H1 (cell line): Measurements from ENCODE around the gene ARHGAP21. TPM values are rescaled to one million over a fixed set of nuclear protein-coding genes. Genes with fewer than 3 reads are reported as not detected.

Experiments
- BACH1 ChIP-seq: IDR thresholded peaks from 2 replicates; pipeline ENCODE4 v1.6.1; 2012; ENCODE audit warnings: low read length, improper control_type of control experiment
- RBBP5 ChIP-seq: IDR thresholded peaks from 2 replicates; pipeline ENCODE4 v1.7.1; 2012; ENCODE audit warnings: low read depth, mild to moderate bottlenecking, inconsistent platforms, low read length, moderate library complexity, borderline replicate concordance
- RNF2 ChIP-seq: fragments of 200-900, 300-1000 bp; sonication (generic); IDR thresholded peaks from 2 replicates; pipeline ENCODE4 v1.7.1; 2016; ENCODE audit warnings: borderline replicate concordance, low read depth, mild to moderate bottlenecking, antibody characterized with exemption, low read length; ENCODE audit not compliant: poor library complexity, severe bottlenecking; ENCODE audit errors: missing control alignments
- TAF1 ChIP-seq: IDR thresholded peaks from 2 replicates; pipeline ENCODE4 v1.6.1; 2011; ENCODE audit warnings: mild to moderate bottlenecking, low read depth, low read length
- polyA plus RNA-seq, 7 experiments: library from polyadenylated mRNA; depleted of rRNA in 3 of 7; stranded (reverse) in 5 of 7; unstranded in 2 of 7; fragments of >200 nt in 5 of 7; fragments of 200-250 nt in 2 of 7; gene quantifications; 1 replicate in 5 of 7; 2 replicates in 1 of 7; 4 replicates in 1 of 7; pipeline versions ENCODE4 v1.2.1 to v1.2.3, GENCODE V29; 2011 to 2013; ENCODE audit warnings: missing spikeins in 2 of 7, mixed read lengths in 2 of 7
- total RNA-seq: library from RNA; stranded (reverse); fragmentation: NEBNext Ultra II Directional; extraction: Animal tissue kit (Norgen Biotek cat#: 25700); gene quantifications from 2 replicates; pipeline ENCODE4 v1.2.1, GENCODE V29; 2021
- TF ChIP-seq, protein P1 (sequence below): IDR thresholded peaks from 2 replicates; pipeline ENCODE4 v1.6.1; 2012; ENCODE audit warnings: inconsistent platforms
- TF ChIP-seq, protein P2 (sequence below): fragments of 300-600 bp; sonication (generic); IDR thresholded peaks from 2 replicates; pipeline ENCODE4 v1.7.1; 2012; ENCODE audit warnings: low read length, moderate library complexity, mild to moderate bottlenecking, inconsistent platforms; ENCODE audit not compliant: insufficient replicate concordance
- TF ChIP-seq, protein P3 (sequence below): IDR thresholded peaks from 2 replicates; pipeline ENCODE4 v1.6.1; 2012; ENCODE audit warnings: low read length, inconsistent platforms

The ARHGAP21 gene
- total and polyA plus RNA-seq, 2 of the 8 experiments (the other 6 are each of a cell fraction or from before 2014, with no cell fraction given) = 14.4 to 35.3 TPM

DNA sequence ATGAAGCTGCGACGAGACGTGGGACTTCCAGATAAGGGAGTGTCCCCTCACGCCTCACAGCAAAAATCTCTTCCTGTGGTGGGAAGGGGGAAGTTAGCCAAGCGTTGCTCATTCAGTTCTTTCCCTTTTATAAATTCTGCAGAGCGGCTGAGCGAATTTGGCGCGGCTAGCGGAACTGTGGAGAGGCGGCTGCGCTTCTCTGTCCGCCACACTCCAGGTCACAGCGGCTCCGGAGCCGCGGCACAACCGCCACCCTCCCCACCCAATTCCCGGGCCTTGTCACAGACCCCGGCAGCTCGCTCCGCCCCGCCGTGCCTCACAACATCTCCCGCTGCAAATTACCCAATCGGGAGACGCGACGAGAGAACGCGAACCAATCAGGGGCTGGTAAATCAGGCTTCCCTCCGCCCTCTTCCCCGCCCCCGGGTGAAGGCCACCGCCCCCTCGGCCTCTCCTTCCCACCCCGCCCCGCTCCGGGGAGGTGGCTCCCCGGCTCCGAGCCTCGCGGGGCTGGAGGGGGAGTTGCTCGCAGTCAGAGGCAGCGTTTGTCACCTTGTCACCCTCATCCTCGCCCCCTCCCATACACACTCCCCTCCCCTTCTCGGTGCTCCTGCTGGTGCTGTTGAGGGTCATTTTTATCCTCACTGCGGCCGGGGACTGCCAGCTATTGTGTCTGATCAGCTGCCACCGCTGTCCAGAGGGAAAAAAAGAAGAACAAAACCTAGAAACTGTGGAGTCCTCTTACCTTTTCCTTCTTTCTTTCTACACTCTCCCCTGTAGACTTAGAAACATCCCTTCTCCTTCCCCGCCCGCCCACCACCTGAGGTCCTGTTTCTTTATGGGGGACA, 918 bp upstream of the ARHGAP21 start (continued):
- no peak for TF ChIP-seq RNF2
- TF ChIP-seq, protein P1, sequence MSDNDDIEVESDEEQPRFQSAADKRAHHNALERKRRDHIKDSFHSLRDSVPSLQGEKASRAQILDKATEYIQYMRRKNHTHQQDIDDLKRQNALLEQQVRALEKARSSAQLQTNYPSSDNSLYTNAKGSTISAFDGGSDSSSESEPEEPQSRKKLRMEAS = no peak
- TF ChIP-seq, protein P2, sequence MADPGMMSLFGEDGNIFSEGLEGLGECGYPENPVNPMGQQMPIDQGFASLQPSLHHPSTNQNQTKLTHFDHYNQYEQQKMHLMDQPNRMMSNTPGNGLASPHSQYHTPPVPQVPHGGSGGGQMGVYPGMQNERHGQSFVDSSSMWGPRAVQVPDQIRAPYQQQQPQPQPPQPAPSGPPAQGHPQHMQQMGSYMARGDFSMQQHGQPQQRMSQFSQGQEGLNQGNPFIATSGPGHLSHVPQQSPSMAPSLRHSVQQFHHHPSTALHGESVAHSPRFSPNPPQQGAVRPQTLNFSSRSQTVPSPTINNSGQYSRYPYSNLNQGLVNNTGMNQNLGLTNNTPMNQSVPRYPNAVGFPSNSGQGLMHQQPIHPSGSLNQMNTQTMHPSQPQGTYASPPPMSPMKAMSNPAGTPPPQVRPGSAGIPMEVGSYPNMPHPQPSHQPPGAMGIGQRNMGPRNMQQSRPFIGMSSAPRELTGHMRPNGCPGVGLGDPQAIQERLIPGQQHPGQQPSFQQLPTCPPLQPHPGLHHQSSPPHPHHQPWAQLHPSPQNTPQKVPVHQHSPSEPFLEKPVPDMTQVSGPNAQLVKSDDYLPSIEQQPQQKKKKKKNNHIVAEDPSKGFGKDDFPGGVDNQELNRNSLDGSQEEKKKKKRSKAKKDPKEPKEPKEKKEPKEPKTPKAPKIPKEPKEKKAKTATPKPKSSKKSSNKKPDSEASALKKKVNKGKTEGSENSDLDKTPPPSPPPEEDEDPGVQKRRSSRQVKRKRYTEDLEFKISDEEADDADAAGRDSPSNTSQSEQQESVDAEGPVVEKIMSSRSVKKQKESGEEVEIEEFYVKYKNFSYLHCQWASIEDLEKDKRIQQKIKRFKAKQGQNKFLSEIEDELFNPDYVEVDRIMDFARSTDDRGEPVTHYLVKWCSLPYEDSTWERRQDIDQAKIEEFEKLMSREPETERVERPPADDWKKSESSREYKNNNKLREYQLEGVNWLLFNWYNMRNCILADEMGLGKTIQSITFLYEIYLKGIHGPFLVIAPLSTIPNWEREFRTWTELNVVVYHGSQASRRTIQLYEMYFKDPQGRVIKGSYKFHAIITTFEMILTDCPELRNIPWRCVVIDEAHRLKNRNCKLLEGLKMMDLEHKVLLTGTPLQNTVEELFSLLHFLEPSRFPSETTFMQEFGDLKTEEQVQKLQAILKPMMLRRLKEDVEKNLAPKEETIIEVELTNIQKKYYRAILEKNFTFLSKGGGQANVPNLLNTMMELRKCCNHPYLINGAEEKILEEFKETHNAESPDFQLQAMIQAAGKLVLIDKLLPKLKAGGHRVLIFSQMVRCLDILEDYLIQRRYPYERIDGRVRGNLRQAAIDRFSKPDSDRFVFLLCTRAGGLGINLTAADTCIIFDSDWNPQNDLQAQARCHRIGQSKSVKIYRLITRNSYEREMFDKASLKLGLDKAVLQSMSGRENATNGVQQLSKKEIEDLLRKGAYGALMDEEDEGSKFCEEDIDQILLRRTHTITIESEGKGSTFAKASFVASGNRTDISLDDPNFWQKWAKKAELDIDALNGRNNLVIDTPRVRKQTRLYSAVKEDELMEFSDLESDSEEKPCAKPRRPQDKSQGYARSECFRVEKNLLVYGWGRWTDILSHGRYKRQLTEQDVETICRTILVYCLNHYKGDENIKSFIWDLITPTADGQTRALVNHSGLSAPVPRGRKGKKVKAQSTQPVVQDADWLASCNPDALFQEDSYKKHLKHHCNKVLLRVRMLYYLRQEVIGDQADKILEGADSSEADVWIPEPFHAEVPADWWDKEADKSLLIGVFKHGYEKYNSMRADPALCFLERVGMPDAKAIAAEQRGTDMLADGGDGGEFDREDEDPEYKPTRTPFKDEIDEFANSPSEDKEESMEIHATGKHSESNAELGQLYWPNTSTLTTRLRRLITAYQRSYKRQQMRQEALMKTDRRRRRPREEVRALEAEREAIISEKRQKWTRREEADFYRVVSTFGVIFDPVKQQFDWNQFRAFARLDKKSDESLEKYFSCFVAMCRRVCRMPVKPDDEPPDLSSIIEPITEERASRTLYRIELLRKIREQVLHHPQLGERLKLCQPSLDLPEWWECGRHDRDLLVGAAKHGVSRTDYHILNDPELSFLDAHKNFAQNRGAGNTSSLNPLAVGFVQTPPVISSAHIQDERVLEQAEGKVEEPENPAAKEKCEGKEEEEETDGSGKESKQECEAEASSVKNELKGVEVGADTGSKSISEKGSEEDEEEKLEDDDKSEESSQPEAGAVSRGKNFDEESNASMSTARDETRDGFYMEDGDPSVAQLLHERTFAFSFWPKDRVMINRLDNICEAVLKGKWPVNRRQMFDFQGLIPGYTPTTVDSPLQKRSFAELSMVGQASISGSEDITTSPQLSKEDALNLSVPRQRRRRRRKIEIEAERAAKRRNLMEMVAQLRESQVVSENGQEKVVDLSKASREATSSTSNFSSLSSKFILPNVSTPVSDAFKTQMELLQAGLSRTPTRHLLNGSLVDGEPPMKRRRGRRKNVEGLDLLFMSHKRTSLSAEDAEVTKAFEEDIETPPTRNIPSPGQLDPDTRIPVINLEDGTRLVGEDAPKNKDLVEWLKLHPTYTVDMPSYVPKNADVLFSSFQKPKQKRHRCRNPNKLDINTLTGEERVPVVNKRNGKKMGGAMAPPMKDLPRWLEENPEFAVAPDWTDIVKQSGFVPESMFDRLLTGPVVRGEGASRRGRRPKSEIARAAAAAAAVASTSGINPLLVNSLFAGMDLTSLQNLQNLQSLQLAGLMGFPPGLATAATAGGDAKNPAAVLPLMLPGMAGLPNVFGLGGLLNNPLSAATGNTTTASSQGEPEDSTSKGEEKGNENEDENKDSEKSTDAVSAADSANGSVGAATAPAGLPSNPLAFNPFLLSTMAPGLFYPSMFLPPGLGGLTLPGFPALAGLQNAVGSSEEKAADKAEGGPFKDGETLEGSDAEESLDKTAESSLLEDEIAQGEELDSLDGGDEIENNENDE = no peak
- TF ChIP-seq RBBP5 = 0 out of 2 replicates have a peak, but pooled peaks have one; percentile 55
- TF ChIP-seq, protein P3, sequence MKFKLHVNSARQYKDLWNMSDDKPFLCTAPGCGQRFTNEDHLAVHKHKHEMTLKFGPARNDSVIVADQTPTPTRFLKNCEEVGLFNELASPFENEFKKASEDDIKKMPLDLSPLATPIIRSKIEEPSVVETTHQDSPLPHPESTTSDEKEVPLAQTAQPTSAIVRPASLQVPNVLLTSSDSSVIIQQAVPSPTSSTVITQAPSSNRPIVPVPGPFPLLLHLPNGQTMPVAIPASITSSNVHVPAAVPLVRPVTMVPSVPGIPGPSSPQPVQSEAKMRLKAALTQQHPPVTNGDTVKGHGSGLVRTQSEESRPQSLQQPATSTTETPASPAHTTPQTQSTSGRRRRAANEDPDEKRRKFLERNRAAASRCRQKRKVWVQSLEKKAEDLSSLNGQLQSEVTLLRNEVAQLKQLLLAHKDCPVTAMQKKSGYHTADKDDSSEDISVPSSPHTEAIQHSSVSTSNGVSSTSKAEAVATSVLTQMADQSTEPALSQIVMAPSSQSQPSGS = no peak
- peak; percentile 39; the same call in 1 of the 2 replicates for TF ChIP-seq TAF1
- no peak for TF ChIP-seq BACH1
